Peyer's patch (tissue), 4 donors: ENCODE data around the gene GGA3.

Source experiments
- POLR2A ChIP-seq, 2 donors: fragments of 450-650 bp; IDR thresholded peaks; one replicate each; pipeline ENCODE4 v1.5.1; 2017; ENCODE audit warnings: antibody characterized with exemption in 2 of 2, mild to moderate bottlenecking in 2 of 2, moderate library complexity in 2 of 2
- TF ChIP-seq, protein P1 (sequence below), 6 experiments: fragments of 450-650 bp in 4 of 6; fragments of 200-600 bp in 2 of 6; sonication (generic) in 1 of 6; IDR thresholded peaks; one replicate each; pipeline ENCODE4 v1.5.1; 2017 to 2019; ENCODE audit warnings: antibody characterized with exemption in 6 of 6, mild to moderate bottlenecking in 3 of 6, moderate library complexity in 1 of 6

DNA sequence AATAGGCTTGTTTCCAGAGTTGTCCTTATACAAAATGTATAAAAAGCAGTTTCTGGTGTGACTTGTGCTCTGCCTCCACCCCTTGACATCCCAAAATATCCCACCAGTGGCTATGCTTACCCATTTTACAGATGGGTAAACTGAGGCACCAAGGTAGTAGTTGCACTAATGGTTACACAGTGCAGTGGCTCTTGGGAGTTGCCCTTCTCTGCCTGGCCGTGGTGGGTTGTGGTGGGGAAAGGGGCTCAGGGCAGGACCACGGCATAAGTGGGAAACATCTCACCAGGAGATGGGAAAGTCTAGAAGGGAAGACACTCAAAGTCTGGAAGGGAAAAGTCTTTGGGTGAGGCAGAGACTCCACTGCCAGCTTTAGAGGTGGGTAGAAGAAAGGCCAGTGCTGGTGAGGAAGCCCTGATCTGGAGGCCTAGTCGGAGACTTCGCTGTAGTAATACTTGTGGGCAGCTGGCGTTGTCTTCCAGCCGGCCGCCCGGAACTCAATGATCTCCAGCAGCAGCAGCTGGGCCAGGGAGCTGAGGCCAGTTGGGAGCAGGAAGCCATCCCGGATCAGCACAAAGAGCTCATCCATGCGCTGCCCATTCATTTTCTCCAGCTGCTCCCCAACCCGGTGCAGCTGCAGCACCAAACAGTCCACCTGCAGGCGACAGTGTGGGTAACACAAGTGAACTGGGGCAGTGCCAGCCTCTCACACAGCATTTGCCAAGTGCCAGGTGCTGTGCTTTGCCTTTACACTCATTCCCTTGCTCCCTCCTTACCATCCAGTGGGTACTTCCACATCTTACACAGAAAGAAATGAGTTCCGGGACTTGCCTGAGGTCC, 5.1 kb upstream of the GGA3 start:
- no peak for TF ChIP-seq POLR2A (IDR thresholded peaks at IDR 0.05)
- TF ChIP-seq, protein P1, sequence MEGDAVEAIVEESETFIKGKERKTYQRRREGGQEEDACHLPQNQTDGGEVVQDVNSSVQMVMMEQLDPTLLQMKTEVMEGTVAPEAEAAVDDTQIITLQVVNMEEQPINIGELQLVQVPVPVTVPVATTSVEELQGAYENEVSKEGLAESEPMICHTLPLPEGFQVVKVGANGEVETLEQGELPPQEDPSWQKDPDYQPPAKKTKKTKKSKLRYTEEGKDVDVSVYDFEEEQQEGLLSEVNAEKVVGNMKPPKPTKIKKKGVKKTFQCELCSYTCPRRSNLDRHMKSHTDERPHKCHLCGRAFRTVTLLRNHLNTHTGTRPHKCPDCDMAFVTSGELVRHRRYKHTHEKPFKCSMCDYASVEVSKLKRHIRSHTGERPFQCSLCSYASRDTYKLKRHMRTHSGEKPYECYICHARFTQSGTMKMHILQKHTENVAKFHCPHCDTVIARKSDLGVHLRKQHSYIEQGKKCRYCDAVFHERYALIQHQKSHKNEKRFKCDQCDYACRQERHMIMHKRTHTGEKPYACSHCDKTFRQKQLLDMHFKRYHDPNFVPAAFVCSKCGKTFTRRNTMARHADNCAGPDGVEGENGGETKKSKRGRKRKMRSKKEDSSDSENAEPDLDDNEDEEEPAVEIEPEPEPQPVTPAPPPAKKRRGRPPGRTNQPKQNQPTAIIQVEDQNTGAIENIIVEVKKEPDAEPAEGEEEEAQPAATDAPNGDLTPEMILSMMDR (IDR thresholded peaks at IDR 0.05), result no peak
